ENCODE measurements around the gene BMERB1.

GRCh38 chr16:15613676-15614075 is 179.3 kb downstream of the BMERB1 start:
- no peak for TF ChIP-seq POLR2A (IDR thresholded peaks at IDR 0.05)
- TF ChIP-seq CTCF (IDR thresholded peaks at IDR 0.05): no peak
- no peak for TF ChIP-seq POLR2AphosphoS5 (IDR thresholded peaks at IDR 0.05)
